ENCODE measurements around the gene B4GAT1.
A peak's percentile ranks its signal among the peaks of the same experiment; 100 is the strongest.
"Not testable (repeated sequence)": the region's sequence is repeated elsewhere in the genome, so short reads cannot be mapped to it uniquely, and the experiment has no call there.

The B4GAT1 gene

GRCh38 chr11:66347425-66348276 is at the start of gene B4GAT1:
TSS of gene B4GAT1 (minus strand) at chr11:66347629. CDS start at chr11:66347545, 84 bp downstream.
- peak; percentile 91 for DNase-seq (ENCODE audit: low spot score)

- no peak for DNase-seq (ENCODE audit: low spot score)
Measured at GRCh38 chr11:66393954-66394353, 46.5 kb upstream of the B4GAT1 start.

- DNase-seq (ENCODE audit: low spot score): no peak
Measured at GRCh38 chr11:66391322-66391721, 43.9 kb upstream of the B4GAT1 start.

GRCh38 chr11:66388780-66389386 is 41.5 kb upstream of the B4GAT1 start:
- peak; percentile 74 for DNase-seq (ENCODE audit: low spot score)

- peak; percentile 72 for DNase-seq (ENCODE audit: low spot score)
Measured at GRCh38 chr11:66386171-66387069, 39.0 kb upstream of the B4GAT1 start.

GRCh38 chr11:66384316-66384715 is 36.9 kb upstream of the B4GAT1 start:
- DNase-seq (ENCODE audit: low spot score): not testable (repeated sequence)

GRCh38 chr11:66380264-66380663 is 32.8 kb upstream of the B4GAT1 start:
- DNase-seq (ENCODE audit: low spot score): not testable (repeated sequence)

- not testable (repeated sequence) for DNase-seq (ENCODE audit: low spot score)
Measured at GRCh38 chr11:66373690-66374287, 26.4 kb upstream of the B4GAT1 start.

GRCh38 chr11:66373265-66373664 is 25.8 kb upstream of the B4GAT1 start:
- no peak for DNase-seq (ENCODE audit: low spot score)

- peak; percentile 94 for DNase-seq (ENCODE audit: low spot score)
Measured at GRCh38 chr11:66371627-66372415, 24.4 kb upstream of the B4GAT1 start, which contains the start of gene SLC29A2. TSS of gene SLC29A2 (minus strand) at chr11:66371760. CDS start at chr11:66371591, 169 bp downstream.

- no peak for DNase-seq (ENCODE audit: low spot score)
Measured at GRCh38 chr11:66369073-66369894, 21.9 kb upstream of the B4GAT1 start.

GRCh38 chr11:66368484-66368883 is 21.1 kb upstream of the B4GAT1 start:
- no peak for DNase-seq (ENCODE audit: low spot score)

- no peak for DNase-seq (ENCODE audit: low spot score)
Measured at GRCh38 chr11:66367561-66368312, 20.3 kb upstream of the B4GAT1 start.

GRCh38 chr11:66366844-66367477 is 19.5 kb upstream of the B4GAT1 start:
- DNase-seq (ENCODE audit: low spot score): no peak

GRCh38 chr11:66365711-66366619 is 18.5 kb upstream of the B4GAT1 start:
- DNase-seq (ENCODE audit: low spot score): no peak

GRCh38 chr11:66365166-66365565 is 17.7 kb upstream of the B4GAT1 start:
- DNase-seq (ENCODE audit: low spot score): peak; percentile 24

GRCh38 chr11:66363805-66364535 is 16.5 kb upstream of the B4GAT1 start:
- DNase-seq (ENCODE audit: low spot score): peak; percentile 84

Measured in D341Med (cell line).